Measurements from ENCODE around the gene KCNJ15. TPM values are rescaled to one million over a fixed set of nuclear protein-coding genes. Genes with fewer than 3 reads are reported as not detected.

The KCNJ15 gene
- total RNA-seq, 1 donor from 2014 or later, result 2.2 TPM

GRCh38 chr21:38221594-38221993 lies 35.2 kb upstream of the KCNJ15 start:
- Mint-ChIP-seq H3K36me3 (ENCODE audit: low read depth, unreplicated experiment) (peaks cover 2% of the 10 kb centered on the region), H3K4me1 (ENCODE audit: low read depth, unreplicated experiment) (peaks cover 3% of the 10 kb centered on the region), H3K4me3 (ENCODE audit: unreplicated experiment) (no peak overlapping the region), H3K9me3 (ENCODE audit: unreplicated experiment) (peaks cover 35% of the 10 kb centered on the region), H3K27me3 (ENCODE audit: low read depth, unreplicated experiment) (no peaks in the 10 kb centered on the region), H3K27ac (ENCODE audit: unreplicated experiment) (no peak overlapping the region)
- Histone ChIP-seq H3K36me3 (ENCODE audit: insufficient read depth, low read length) (no peaks in the 10 kb centered on the region), H3K9me3 (ENCODE audit: insufficient read depth, low read depth, low read length) (peaks cover 25% of the 10 kb centered on the region), H3K79me2 (ENCODE audit: insufficient read depth, low read length) (no peaks in the 10 kb centered on the region), H2AFZ (ENCODE audit: low read depth, low read length) (no peak overlapping the region), H4K20me1 (ENCODE audit: insufficient read depth, low read length) (no peaks in the 10 kb centered on the region), H3K27ac (ENCODE audit: low read depth, low read length) (no peak overlapping the region), H3K4me3 (ENCODE audit: insufficient read depth, low read depth, low read length) (no peak overlapping the region), H3K27me3 (ENCODE audit: insufficient read depth, low read length) (no peaks in the 10 kb centered on the region), H3K9ac (ENCODE audit: low read length) (no peak overlapping the region), H3K4me1 (ENCODE audit: insufficient read depth, low read length) (no peaks in the 10 kb centered on the region), H3K4me2 (ENCODE audit: low read length) (no peak overlapping the region)
- DNase-seq (ENCODE audit: low read depth), result no peak
- TF ChIP-seq EZH2 (IDR thresholded peaks at IDR 0.05; ENCODE audit: insufficient read depth, low read length) (no peak), CTCF (IDR thresholded peaks at IDR 0.05; ENCODE audit: insufficient read depth, low read depth, low read length) (no peak)
- no peak for FAIRE-seq

GRCh38 chr21:38223893-38224540 lies 32.8 kb upstream of the KCNJ15 start:
- no peak overlapping the region for H3K27ac Mint-ChIP-seq (ENCODE audit: unreplicated experiment)
- Histone ChIP-seq H3K9ac (ENCODE audit: low read length) (no peak overlapping the region), H3K4me1 (ENCODE audit: insufficient read depth, low read length) (no peaks in the 10 kb centered on the region), H3K79me2 (ENCODE audit: insufficient read depth, low read length) (no peaks in the 10 kb centered on the region), H3K9me3 (ENCODE audit: insufficient read depth, low read depth, low read length) (peaks cover 30% of the 10 kb centered on the region), H2AFZ (ENCODE audit: low read depth, low read length) (no peak overlapping the region), H3K36me3 (ENCODE audit: insufficient read depth, low read length) (no peaks in the 10 kb centered on the region), H3K4me3 (ENCODE audit: insufficient read depth, low read depth, low read length) (no peak overlapping the region), H3K27me3 (ENCODE audit: insufficient read depth, low read length) (no peaks in the 10 kb centered on the region), H3K4me2 (ENCODE audit: low read length) (no peak overlapping the region), H4K20me1 (ENCODE audit: insufficient read depth, low read length) (no peaks in the 10 kb centered on the region), H3K27ac (ENCODE audit: low read depth, low read length) (no peak overlapping the region)
- TF ChIP-seq CTCF (IDR thresholded peaks at IDR 0.05; ENCODE audit: insufficient read depth, low read depth, low read length) (no peak), EZH2 (IDR thresholded peaks at IDR 0.05; ENCODE audit: insufficient read depth, low read length) (no peak)
- H3K36me3 Mint-ChIP-seq (ENCODE audit: low read depth, unreplicated experiment), result peaks cover 2% of the 10 kb centered on the region
- DNase-seq (ENCODE audit: low read depth) (peak; percentile 28), FAIRE-seq (no peak)
- no peaks in the 10 kb centered on the region for H3K27me3 Mint-ChIP-seq (ENCODE audit: low read depth, unreplicated experiment)
- H3K9me3 Mint-ChIP-seq (ENCODE audit: unreplicated experiment), result peaks cover 56% of the 10 kb centered on the region
- no peak overlapping the region for H3K4me3 Mint-ChIP-seq (ENCODE audit: unreplicated experiment)
- H3K4me1 Mint-ChIP-seq (ENCODE audit: low read depth, unreplicated experiment), result peaks cover 3% of the 10 kb centered on the region

- H3K36me3 ChIP-seq (ENCODE audit: insufficient read depth, low read length), result no peaks in the 10 kb centered on the region
- TF ChIP-seq CTCF (IDR thresholded peaks at IDR 0.05; ENCODE audit: insufficient read depth, low read depth, low read length), result no peak
- TF ChIP-seq EZH2 (IDR thresholded peaks at IDR 0.05; ENCODE audit: insufficient read depth, low read length), result no peak
- H3K27me3 ChIP-seq (ENCODE audit: insufficient read depth, low read length), result no peaks in the 10 kb centered on the region
- no peak overlapping the region for H3K4me3 ChIP-seq (ENCODE audit: insufficient read depth, low read depth, low read length)
- Mint-ChIP-seq H3K9me3 (ENCODE audit: unreplicated experiment) (peaks cover 55% of the 10 kb centered on the region), H3K36me3 (ENCODE audit: low read depth, unreplicated experiment) (peaks cover 4% of the 10 kb centered on the region), H3K27me3 (ENCODE audit: low read depth, unreplicated experiment) (no peaks in the 10 kb centered on the region), H3K27ac (ENCODE audit: unreplicated experiment) (no peak overlapping the region), H3K4me1 (ENCODE audit: low read depth, unreplicated experiment) (no peaks in the 10 kb centered on the region), H3K4me3 (ENCODE audit: unreplicated experiment) (no peak overlapping the region)
- no peak overlapping the region for H3K27ac ChIP-seq (ENCODE audit: low read depth, low read length)
- DNase-seq (ENCODE audit: low read depth) (no peak), FAIRE-seq (no peak)
- no peaks in the 10 kb centered on the region for H4K20me1 ChIP-seq (ENCODE audit: insufficient read depth, low read length)
- H3K79me2 ChIP-seq (ENCODE audit: insufficient read depth, low read length), result no peaks in the 10 kb centered on the region
- no peak overlapping the region for H3K4me2 ChIP-seq (ENCODE audit: low read length)
- H3K9ac ChIP-seq (ENCODE audit: low read length), result no peak overlapping the region
- peaks cover 36% of the 10 kb centered on the region for H3K9me3 ChIP-seq (ENCODE audit: insufficient read depth, low read depth, low read length)
- H2AFZ ChIP-seq (ENCODE audit: low read depth, low read length), result no peak overlapping the region
- H3K4me1 ChIP-seq (ENCODE audit: insufficient read depth, low read length), result no peaks in the 10 kb centered on the region
Observed at GRCh38 chr21:38227401-38227800, 29.4 kb upstream of the KCNJ15 start.

Data from astrocyte (in vitro differentiated cells and primary cell).